Fibroblast of pulmonary artery (primary cell): Measurements from ENCODE around the gene PRM3.

Source experiments
- DNase-seq: peaks from one replicate; pipeline ENCODE4 v3.0.0-alpha.2; 2010; ENCODE audit warnings: low read depth
- H3K4me3 ChIP-seq: replicated peaks from 2 replicates; pipeline ENCODE4 v1.5.1; 2011; ENCODE audit warnings: low read depth, mild to moderate bottlenecking, control low read depth, low read length, moderate library complexity
- CTCF ChIP-seq: IDR thresholded peaks from 2 replicates; pipeline ENCODE4 v1.5.1; 2011; ENCODE audit warnings: mild to moderate bottlenecking, control low read depth, low read length, inconsistent platforms; ENCODE audit errors: missing control alignments

Gene PRM3

GRCh38 chr16:11262915-11263314, 10.5 kb downstream of the PRM3 start:
- no peak for TF ChIP-seq CTCF
- no peak overlapping the region for H3K4me3 ChIP-seq
- DNase-seq: no peak

DNA sequence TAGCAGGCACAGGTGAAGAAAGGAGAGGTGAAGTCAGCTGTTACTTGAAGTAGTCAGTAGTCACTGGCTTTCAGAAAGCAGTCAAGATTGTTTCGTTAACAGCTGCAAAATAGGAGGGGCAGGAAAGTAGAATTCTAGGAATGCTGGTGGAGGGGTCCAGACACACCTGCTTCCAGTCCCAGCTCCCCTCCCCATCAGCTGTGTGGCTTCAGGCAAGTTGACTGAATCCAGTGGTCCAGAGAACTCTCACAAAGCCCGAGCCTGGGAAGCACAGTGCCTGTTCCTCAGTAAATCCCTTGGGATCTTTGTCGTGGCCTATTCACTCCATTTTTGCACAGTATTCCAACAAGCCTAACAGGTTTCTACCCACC, 12.8 kb downstream of the PRM3 start:
- no peak for TF ChIP-seq CTCF
- DNase-seq: no peak
- H3K4me3 ChIP-seq: no peak overlapping the region

GRCh38 chr16:11259655-11260595, 13.5 kb downstream of the PRM3 start:
- TF ChIP-seq CTCF: no peak
- H3K4me3 ChIP-seq: no peak overlapping the region
- no peak for DNase-seq

- TF ChIP-seq CTCF: no peak
- DNase-seq: no peak
- no peak overlapping the region for H3K4me3 ChIP-seq
These were observed 14.6 kb downstream of the PRM3 start for GRCh38 chr16:11258553-11259492.

GRCh38 chr16:11257131-11257938, 16.1 kb downstream of the PRM3 start:
- DNase-seq: peak; percentile 87
- peak; percentile 85 for TF ChIP-seq CTCF
- peak overlapping the region; percentile 76 for H3K4me3 ChIP-seq

- peak overlapping the region; percentile 76 for H3K4me3 ChIP-seq
- DNase-seq: peak; percentile 33
- TF ChIP-seq CTCF: no peak
These were observed 16.7 kb downstream of the PRM3 start for GRCh38 chr16:11256661-11257130.
